GM18867 (cell line): ENCODE results near the gene TSPEAR.
"Not testable (repeated sequence)": the region's sequence is repeated elsewhere in the genome, so short reads cannot be mapped to it uniquely, and the experiment has no call there.

Experiments used
- ATAC-seq: cut with Tn5 transposase; IDR thresholded peaks from one replicate; pipeline ENCODE4 v1.9.1; 2021; ENCODE audit warnings: mild to moderate bottlenecking, moderate library complexity; ENCODE audit not compliant: unreplicated experiment

TSPEAR gene

GRCh38 chr21:44510508-44511218 is 200.7 kb downstream of the TSPEAR start:
- no peak for ATAC-seq

GRCh38 chr21:44510109-44510507 is 201.3 kb downstream of the TSPEAR start:
- ATAC-seq, result no peak

DNA sequence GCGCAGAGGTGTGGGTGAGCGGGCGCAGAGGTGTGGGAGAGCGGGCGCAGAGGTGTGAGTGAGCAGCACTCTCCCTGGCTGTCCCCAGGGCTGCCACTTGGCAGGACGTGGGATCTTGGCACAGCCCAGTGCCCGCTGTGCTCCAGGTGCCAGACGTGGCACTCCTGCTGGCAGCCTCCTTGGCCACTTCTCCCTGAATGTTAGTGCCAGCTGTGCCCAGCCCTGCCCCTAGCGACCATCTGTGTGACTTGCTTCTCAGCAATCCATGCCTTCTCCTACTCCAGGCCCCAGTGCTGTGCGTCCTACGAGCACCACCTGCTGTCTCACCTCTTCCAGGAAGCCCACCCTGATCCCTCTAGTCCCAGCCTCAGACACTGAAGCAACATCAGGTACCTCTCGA is 201.8 kb downstream of the TSPEAR start:
- no peak for ATAC-seq

DNA sequence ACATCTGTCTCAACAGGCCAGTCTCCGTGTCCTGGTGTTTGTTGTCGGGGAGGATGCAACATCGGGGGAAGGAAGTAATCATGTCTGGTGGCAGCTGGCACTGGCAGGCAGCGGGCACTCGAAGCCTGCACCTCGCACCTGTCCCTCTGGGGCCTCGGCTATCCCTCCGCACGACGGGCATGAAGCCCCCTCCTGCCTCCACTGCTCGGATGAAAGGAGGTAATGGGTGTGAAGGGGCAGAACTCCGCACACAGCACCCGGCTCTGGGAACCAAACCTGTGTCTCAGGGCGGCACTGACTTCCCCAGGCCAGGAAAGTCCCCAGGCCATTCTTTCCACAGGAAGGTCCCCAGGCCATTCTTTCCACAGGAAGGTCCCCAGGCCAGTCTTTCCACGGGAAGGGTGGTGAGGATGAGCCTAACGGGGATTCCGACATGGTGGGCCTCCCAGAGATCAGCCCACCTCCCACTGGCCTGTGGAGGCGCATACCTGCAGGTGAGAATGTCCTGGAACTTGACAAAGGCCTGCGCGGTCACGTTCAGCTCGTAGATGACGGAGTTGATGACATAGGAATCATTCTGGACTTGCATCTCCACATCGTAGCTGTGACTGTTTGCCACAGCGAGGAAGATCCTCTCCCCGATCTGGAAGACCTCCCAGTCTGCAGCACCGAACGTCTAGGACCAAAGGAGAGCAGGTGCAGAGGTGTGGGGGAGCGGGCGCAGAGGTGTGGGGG is 202.5 kb downstream of the TSPEAR start:
- no peak for ATAC-seq

DNA sequence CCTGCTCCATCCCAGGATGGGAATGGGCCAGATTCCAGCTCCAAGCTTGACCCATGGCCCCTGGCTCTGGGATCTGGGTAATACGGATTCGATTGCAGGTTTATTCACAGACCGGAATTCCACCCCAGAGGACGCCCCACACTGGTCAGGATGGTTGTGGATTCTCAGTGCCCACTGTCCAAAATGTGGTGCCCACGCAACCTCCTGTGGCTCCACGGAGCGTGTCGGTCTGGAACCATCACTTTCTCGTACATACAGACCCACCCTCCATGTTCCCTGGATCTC is 203.0 kb downstream of the TSPEAR start:
- ATAC-seq, result no peak

DNA sequence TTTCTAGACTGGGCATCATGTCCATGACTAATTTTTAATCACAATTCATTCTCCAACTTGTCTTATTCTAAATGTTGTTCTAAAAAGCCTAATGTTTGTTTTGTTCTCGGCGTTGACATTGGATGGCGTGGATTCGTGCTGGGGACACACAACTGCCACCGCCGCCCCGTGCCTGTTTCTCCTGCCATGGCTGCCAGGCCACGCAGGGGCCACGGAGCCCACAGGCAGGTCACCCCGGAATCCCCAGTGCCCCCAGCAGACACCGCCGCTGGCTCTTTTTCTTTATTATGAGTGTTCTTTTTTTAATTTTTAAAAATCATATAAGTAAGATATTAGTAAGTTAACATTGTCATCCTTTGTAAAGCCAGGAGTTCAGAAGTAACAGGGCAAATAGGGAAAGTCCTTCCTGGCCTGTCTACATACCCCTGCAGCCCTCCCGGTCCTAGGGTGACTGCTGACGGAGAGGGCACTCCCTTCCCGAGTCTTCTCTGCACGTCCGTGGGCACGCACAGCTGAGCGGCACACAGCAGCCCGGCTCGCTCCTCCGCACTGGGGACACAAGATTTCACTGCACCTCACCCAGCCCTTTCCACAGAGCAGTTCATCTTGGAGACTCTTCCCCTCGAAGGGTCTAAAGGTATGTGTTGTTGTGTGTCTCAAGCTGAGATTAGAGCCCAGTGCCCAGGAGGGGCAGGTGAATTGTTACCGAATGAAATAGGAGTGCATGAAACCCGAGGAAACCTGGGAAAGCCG is 203.5 kb downstream of the TSPEAR start:
- ATAC-seq, result no peak

- ATAC-seq, result no peak
Observed at GRCh38 chr21:44506279-44507255, 204.8 kb downstream of the TSPEAR start.

DNA sequence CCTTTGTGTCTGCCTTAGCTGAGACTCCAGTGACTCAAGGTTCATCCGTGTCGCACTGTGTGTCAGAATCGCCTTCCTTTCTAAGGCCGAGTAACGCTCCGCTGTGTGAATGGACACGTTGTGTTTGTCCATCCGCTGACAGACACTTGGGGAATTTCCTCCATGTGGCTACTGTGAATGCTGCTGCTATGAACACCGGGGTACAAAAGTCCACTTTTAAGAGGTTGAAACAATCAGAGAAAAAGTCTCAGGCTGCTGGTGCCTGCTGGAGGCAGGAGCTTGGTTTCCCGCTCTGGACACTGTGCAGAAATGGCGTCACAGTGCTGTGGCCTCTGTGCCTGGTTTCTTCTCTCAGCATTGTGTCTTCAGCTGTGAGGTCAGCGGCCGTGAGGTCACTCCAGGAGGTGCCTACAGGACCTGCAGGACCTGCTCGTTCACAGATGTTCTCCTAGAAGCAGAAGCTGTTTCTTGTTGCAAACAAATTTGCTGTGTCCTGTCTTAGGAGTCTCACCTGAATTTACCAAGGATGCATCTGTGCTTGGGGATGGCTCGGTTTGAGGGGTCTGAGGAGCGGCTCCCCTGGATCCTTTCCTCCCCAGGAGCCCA is 205.6 kb downstream of the TSPEAR start:
- no peak for ATAC-seq

DNA sequence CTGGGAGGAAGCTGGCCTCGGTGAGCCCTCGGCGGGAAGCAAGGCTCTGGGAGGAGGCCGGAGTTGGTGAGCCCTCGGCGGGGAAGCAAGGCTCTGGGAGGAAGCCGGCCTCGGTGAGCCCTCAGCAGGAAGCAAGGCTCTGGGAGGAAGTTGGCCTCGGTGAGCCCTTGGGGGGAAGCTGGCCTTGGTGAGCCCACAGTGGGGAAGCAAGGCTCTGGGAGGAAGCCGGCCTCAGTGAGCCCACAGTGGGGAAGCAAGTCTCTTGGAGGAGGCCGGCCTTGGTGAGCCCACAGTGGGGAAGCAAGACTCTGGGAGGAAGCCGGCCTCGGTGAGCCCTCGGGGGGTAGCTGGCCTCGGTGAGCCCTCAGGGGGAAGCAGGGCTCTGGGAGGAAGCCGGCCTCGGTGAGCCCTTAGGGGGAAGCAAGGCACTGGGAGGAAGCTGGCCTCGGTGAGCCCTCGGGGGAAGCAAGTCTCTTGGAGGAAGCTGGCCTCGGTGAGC is 207.4 kb downstream of the TSPEAR start:
- no peak for ATAC-seq

- ATAC-seq, result not testable (repeated sequence)
Observed at GRCh38 chr21:44503006-44503889, 208.1 kb downstream of the TSPEAR start.

GRCh38 chr21:44502171-44502958 is 209.0 kb downstream of the TSPEAR start:
- no peak for ATAC-seq

DNA sequence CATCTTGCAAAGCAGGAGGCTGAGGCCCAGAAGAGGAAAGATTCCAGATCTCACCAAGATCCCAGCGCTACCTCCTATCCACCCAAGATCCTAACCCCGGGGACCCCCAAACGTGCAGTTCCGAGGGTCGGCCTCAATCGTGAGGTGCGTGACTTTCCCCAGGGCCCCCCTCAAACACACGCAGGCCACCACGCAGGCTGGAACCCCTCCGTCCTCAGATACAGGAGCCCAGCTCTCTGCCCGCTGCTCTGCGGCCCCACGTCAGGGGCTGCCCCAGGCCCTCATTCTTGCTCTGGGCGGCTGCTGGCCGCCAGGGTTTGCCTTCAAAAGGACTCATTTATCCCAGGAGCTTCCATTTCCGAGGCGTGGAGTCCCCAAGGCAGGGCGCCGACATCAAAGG is 211.3 kb downstream of the TSPEAR start:
- no peak for ATAC-seq

GRCh38 chr21:44499631-44500030 is 211.7 kb downstream of the TSPEAR start:
- no peak for ATAC-seq

- no peak for ATAC-seq
Observed at GRCh38 chr21:44499211-44499560, 212.2 kb downstream of the TSPEAR start.

GRCh38 chr21:44498280-44499210 is 212.8 kb downstream of the TSPEAR start:
- no peak for ATAC-seq

DNA sequence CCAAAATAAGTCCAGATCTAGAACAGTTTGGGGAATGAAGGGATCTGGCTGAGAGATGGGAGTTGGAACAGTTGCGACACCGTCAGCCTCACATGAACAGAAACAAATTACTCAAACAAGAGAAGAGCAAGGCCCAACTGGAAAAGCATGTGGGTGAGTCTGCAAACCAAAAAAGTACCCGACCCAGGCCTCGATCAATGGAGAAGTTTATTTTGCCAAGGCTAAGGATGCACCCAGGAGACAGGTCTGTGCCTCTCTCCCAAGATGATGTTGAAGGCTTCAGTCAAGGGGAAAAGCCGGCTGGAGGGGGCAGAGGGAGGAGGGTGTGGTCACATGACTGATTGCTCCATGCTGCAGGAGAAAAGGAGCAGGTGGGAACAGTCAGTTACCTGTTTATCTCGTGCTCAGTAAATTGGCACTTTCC is 213.7 kb downstream of the TSPEAR start:
- ATAC-seq, result no peak
